GM19328 (cell line): Measurements from ENCODE around the gene TANGO2.

ENCODE experiments used
- ATAC-seq: cut with Tn5 transposase; IDR thresholded peaks from one replicate; pipeline ENCODE4 v1.9.1; 2021; ENCODE audit warnings: mild to moderate bottlenecking, moderate library complexity; ENCODE audit not compliant: unreplicated experiment

TANGO2 gene

DNA sequence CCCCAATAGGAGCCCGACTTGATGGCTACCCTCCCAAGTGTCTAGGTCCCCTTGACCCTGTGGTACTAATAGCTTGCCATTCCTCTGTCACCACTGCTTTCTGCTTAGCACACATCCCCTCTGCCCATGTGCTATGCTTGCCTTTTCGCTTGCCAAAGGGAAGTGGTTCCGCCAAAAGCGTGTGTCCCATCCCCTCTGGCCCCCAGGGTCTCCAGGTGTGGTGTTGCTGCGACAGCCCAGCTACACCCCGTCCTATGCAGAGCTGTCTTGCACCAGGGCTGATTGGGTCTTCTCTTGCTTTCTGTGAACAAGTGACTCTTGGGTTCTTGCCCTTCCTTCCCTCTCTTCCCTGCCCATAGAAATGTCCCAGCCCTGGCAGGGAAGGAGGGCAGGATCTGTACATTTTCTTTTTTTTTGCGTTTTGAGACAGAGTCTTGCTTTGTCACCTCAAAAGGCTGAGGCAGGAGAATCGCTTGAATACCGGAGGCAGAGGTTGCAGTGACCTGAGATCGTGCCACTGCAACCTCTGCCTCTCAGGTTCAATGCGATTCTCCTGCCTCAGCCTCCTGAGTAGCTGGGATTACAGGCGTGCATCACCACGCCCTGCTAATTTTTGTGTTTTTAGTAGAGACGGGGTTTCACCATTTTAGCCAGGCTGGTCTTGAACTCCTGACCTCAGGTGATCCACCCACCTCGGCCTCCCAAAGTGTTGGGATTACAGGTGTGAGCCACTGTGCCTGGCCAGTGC, 3.9 kb downstream of the TANGO2 start:
- no peak for ATAC-seq

DNA sequence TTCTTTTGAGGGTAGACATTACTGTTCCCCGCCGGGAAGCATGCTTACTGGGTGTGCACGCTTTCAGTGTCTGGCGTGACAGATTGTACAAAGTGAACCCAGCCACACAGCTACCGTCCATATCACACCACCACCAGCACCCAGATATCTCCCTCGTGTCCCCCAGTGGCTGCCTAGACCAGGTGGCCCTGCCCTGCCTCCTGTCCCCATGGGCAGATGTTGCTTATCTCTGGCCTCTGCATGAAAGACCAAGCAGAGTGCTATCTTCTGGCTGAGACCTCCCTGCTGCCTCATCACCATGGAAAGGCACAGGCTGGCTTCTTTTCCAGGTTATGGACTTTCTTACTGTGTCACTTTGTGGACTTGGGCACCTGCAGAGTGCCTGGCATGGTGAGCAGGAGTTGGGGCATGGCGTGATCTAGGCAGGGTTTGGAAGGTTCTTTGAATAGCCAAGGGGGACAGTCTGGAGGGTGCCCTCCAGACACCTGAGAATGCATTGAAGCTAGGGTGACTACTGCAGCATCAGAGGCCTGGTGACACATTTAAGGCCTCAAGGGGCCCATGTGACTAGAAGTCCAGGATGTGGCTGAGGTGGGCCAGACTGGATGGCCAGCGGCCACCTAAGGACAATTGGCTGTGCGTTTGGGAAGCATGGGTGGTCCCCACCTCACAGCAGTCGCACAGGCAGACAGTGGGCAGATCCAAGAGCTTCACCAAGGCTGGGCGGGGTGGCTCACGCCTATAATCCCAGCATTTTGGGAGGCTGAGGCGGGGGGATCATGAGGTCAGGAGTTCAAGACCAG, 4.7 kb downstream of the TANGO2 start:
- no peak for ATAC-seq

DNA sequence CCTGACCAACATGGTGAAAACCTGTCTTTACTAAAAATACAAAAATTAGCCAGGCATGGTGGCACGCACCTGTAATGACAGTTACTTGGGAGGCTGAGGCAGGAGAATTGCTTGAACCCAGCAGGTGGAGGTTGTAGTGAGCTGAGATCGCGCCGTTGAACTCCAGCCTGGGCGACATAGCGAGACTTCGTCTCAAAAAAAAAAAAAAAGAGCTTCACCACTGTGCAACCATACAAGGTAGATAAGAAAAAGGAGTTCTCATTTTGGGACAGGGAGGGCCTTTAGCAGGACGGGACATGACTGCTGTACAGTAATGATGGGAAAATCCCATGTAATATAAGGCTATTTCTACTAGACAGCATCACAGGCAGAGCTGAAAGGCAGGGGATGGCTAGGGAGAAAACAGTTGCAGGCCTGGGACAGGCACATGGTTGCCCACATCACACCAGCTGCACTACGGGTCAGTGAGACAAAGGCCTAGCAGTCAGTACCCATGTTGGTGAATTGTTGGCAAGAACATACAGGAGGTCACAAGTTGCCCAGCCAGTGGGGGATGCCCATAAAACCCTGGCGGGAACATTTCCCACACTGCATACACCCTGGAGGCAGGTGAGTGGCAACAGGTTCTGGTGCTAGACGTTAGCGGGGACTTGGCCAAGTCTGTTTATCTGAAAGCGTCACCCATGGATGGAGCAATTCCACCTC, 5.4 kb downstream of the TANGO2 start:
- ATAC-seq: no peak

DNA sequence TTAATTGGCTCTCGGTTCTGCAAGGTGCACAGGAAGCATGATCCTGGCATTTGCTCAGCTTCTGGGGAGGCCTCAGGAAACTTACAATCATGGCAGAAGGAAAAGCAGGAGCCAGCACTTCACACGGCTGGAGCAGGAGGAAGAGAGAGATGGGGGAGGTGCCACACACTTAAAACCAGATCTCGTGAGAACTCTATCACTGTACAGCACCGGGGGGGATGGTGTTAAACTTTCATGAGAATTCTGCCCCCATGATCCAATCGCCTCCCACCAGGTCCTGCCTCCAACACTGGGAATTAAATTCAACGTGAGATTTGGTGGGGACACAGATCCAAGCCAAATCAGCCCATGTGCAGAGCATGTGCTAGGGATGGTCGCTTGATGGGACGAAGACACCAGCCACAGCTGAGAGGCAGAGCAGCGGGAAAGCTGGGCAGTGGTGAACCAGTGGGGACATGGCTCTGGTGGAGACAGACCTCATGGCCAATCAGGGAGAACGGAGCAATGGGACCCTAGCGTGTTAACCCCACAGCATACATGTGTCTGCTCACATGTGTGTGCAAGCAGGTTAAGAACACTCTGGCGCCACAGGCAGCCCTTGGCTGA, 6.2 kb downstream of the TANGO2 start:
- ATAC-seq: no peak

DNA sequence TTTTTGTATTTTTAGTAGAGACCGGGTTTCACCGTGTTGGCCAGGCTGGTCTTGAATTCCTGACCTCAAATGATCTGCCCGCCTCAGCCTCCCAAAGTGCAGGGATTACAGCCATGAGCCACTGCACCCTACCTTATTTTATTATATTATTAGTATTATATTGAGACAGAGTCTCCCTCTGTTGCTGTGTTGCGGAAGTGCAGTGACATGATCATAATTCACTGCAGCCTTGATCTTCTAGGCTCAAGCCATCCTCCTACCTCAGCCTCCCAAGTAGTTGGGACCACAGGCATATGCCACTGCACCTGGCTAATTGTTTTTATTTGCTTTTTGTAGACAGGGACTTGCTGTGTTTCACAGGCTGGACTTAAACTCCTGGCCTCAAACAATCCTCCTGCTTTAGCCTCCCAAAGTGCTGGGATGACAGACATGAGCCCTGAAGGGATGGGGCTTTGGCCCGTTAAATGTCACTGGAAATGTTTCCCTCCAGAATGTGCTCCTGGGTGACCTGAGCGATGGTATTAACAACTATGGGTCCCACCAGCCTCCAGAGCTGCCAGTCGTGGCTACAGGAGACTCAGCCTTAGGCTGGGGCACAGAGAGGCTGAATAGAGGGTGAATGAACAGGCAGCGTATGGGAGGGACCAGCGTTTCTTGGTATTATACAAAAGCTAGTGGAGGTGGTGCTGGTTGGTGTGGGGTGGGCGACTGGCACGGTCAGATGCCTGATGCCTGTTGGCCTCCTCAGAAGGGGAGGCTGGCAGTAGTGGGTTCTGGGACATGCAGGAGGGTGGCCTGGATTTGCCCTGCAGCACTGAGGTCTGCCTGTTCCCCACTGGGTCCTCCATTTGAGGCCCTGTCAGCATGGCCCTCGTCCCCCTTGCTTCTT, 7.3 kb downstream of the TANGO2 start:
- no peak for ATAC-seq

DNA sequence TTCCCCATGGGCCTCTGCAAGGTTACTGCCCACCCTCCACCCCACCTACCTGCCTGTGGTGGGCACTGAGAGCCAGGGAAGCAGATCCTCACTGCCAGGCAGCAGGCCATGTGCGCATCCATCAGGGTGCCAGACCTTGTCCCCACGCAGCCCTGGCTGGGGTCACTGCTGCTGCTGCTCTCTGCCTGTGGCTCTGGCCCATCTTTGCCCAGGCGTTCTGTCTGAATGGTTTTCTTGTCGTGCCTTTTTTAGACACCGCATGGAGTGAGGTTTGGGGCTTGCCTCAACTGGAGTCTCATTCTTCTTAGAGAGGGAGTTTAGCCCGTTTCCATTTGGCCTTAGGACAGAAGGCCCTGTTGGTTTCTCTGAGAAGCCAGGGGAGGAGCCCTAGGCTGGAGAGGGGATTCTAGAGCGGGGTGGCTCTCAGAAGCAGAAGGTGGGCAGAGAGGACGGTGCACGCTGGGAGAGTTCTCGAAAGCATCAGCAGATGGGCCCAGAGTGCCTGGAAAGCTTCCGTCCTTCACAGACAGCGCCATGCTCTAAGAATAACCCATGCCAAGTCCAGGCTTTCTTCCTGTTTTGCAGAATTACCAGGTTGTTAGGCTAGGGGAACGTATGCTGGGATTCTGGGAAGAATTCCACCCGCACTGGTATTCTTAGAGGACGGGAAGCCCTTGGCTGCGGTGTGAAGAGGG, 8.1 kb downstream of the TANGO2 start:
- no peak for ATAC-seq

DNA sequence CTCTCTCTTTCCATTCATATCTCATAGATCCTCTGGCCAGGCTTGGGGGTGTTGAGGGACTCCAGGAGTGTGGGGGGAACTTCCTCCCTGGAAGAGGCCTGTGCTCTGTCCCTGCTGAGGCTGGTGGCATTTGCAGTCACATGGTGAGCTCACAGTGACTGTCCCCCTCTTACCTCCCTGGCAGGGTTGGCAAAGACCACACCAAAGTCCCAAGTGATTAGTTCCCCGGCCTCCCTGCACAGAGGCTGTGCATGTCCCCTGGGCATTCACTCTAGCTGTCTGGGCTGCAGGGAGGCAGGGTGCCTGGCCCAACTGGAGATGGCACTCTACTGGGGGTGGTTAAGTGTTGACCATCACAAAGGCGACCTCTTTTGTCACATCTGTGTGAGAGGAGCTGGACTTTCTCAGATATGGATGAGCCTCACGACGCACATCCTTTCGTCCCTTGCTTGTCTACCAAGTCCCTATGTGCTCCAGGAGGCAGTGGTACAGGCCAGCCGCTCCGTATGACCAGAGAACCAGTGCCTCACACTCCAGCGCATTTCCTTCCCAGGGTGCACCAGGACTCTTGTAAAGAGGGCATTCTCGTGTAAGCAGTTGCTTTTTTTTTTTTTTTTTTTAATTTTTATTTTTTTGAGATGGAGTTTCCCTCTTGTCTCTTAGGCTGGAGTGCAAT, 8.8 kb downstream of the TANGO2 start:
- ATAC-seq: no peak

DNA sequence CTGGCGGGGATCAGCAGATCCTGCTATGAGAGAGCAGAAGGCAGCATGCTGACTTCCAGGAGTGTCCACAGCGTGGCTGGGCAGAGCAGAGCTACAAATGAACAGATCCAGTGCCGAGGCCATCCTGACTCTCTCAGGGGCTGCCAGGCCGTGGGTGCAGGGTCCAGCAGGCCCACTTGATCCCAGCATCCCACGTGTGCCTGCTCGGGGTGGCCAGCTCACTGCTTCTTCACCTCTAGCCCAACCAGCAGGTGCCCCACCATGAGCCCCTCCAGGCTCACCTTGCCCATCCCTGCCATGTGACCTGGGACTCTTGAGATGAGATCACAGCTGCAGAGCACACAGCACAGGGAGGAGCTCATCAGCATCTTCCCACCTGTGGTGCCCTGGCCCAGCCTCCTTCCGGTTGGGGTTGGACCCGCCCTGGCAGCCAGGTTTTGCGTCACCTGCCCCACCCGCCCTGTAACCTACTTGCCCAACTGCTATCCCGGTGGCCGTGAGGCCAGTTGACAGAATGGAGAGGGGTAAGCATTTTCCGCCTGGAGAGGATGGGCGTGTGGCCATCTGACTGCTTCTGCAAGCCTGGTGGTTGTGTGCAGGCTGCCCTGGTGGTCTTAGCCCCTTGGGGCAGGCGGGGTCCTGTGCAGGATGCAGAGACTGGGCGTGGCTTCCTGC, 11.0 kb downstream of the TANGO2 start:
- ATAC-seq: no peak

DNA sequence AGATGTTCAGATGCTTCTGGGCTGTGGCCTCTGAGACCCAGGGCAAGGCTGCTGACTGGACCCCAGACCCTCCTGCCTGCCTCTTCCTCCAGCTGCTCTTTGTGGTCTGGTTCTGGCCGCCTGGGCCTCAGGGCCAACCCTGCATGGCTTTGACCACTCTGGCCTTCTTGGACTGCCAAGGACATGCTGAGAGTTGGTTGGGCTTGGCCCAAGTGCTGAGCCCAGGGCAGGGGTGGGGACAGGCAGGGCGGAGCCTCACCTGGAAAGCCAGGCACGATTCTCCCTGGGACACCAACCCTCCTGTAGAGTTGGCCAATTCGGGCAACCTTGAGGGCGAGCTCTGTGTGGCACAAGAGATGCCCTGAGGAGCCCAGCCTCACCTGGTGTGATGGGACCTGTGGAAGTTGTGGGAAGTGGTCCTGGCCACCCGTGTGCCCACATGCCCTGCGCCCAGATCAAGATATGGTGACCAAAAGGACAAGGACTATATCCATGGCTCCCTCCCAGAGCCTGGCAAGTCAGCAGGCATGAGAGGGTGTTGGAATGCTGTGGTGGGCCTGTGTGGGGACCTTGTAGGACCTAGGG, 11.6 kb downstream of the TANGO2 start:
- ATAC-seq: no peak

DNA sequence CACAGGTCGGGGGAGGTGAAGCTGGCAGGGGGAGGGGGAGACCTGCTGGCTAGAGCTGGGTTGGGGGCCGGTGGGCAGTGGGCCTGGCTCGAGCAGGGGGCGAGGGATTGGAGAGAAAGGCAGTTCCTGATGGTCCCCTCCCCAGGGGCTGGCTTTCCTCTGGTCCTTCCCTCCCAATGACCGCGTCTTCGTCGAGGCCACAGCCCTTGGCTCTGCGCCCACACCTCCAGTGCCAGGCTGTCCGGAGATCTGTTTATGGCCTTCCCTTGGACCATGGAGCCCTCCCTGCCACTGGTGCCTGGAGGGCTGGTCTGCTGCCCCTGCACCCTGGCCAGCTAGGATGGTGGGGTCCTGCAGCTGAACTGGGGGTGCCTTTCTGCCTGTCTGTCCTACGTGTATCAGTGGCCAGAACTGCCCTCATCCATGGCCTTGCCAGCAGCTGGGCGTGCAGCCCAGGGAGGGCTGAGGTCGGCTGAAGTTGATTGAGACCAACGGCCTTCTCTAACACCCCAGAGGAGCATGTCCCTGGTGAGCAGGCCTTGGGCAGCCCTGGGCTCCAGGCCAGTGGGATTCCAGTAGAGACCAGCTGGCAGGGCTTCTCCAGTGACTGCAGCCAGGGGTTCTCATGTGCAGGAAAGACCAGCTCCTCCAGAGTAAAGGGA, 12.3 kb downstream of the TANGO2 start:
- no peak for ATAC-seq

DNA sequence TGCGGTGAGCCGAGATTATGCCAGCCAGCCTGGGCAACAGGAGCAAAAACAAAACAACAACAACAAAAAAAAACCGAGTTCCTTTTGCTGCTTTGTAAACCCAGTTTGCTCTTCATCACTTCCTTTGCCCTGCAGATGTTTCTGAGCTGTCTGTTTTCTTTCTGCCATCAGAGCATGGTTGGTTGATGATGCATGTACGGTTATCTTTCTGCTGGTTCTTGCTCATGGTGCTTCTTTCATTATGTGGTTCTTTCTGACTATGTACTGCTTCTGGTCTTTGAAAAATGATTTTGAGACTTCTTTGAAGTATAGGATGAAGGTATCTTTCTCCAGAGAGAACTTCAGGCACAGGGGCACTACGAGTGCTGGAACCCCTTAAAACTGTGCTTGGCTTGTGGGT, 13.2 kb downstream of the TANGO2 start:
- ATAC-seq: no peak

DNA sequence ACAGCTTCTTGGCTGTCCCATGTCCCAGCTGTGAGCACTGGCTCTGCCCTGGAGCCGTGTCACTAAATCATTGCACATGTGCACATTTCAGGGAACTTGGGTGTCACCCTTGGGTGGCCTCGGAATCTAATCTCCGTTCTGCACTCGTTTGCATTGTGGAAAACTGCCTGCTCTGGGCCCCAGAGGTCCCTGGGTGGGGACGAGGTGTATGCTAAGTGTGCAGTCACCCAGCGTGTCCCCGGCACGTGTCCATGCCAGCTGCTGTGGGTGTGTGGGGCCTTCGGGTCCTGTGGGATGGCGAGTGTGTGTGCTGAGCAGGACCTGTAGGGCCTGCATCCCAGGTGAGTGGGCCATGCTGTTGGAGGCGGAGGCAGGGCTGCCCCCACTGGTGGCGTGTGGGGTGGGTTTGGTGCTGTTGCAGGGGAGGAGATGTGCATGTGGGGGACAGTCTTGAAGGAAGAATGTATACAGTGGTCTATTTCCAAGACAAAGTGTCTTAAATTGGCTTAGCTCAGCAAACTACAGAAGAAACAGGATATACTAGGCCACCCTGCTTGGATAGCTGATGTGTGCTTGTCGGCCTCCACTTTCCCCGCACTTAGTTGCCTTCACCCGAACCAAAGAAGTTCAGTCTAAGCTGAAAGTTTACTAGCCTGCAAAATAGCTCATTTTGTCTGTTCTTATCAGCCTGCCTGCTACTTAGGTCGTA, 14.6 kb downstream of the TANGO2 start:
- ATAC-seq: no peak

DNA sequence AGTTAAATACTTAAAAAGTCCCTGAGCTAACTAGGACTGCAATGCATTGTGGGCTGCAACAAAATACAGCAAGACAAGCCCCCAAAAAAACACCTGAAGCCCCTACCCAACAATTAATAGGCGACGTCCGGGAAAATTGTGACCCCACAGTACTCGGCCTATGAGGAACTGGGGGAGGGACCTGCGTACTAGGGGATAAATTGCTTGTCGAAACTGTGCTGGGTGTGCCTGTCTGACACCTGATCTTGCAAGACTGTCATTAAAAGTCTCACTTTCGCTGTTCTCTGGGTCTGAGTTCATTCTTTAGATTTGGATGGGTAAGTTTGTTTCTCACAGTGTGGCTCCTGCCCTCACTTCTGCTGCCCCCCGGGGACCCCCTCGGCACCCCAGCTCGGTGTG, 15.2 kb downstream of the TANGO2 start:
- ATAC-seq: no peak

DNA sequence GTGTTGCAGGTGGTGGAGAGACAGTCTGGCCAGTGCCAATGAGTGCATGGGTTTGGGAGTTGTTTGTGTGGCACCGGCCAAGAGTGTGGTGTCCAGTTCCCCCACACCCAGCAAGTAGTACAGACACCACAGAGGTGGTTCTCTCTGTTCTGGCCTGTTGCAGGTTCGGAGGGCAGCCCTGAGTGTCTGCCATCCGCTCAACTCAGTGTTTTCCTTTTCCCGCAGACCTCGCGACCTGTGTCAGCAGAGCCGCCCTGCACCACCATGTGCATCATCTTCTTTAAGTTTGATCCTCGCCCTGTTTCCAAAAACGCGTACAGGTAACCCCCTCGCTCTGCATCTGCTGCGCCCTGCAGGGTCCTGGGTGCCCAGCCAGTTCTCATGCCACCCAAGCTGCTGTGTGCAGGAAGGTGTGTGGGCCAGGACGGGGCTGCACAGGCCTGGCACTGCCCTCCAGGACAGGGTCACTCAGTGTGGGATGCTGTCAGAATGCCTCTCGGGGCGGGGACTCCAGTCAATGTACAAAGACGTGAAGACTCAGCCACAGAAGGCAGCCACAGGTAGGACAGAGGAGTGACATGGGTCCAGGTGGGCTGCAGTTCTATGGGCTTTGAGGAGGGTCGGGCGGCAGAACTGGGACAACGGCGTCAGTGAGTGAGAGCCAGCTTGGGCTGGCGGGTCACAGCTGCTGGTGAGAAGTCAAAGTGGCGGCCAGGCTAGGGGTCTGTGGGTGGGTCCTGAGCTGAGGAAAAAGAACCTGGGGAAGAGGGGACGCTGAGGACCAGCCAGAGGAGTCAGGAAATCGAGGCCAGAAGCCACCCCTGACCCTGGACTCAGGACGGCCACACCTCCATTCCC, 15.9 kb downstream of the TANGO2 start:
- ATAC-seq: no peak

DNA sequence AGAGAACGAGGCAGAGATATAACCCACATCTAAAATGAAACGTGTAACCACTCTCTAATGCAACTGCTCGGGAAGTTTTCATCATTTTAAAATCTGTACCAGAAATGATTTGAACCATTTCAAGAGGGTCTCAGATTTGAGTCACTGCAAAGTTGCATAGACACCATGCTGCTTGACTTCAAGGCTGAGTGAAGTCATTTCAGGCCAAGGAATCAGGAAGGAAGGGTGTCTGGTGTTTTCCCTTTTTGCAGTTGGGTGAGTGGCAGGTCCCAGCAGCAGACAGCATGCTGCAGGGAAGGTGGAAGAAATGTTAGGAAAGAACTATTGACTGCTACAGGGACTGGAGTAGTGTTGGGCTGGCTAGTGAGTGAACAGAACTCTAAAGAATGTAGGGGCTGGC, 16.5 kb downstream of the TANGO2 start:
- no peak for ATAC-seq

DNA sequence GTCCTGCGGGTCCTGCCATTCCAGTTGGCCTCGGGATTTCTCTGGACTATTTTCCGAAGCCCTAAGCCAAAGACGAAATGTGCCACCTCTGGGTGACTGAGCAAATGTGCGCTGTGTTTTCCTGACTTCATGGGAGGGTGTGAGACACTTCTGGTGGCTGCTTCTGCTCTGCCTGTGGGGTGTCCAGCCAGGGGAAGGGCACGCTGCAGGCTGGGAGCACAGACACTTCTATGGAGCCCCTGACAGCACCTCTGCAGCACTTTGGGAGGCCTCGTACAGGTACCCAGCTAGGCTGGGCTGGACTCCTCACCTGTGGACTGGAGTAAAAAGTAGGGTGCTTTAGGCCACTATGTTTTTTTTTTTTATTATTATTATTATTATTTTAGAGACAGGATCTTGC, 17.7 kb downstream of the TANGO2 start:
- no peak for ATAC-seq
